ENCODE data around the gene FRMPD2.

GRCh38 chr10:48246501-48246900 is 28.0 kb downstream of the FRMPD2 start:
- TF ChIP-seq GATA3 (IDR thresholded peaks at IDR 0.05; ENCODE audit: low read depth, low read length), result no peak
- TF ChIP-seq GATA2 (IDR thresholded peaks at IDR 0.05; ENCODE audit: low read depth, low read length), result no peak
